Measurements from ENCODE around the gene IRGC.

IRGC gene

DNA sequence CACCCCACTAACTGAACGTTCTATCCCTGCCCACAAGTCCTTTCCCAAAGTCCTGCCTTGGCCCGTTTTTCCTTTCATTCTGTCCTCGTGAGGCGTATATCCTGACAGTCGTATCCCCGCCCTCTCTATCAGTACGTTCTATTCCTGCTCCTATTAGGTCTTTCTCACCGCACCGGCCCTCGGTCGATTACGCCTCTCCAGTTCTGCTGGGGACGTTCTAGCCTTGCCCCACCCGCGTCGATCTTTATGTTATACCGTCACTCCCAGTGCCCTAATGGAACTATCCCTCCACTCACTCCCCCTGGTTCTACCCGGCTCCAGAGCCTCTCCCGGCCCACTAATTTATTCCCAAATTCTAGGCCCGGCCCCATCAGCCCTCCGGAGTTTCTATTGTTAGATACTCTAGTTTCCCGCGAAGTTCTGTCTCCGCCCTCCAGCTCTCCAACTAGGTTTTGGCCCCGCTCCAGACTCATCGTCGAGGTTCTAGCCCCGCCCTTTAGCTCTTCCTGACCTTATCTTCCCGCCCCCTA, 47.9 kb upstream of the IRGC start (continued):
- no peak for TF ChIP-seq ZNF274 (IDR thresholded peaks at IDR 0.05; ENCODE audit: low read length)
- 0 out of 2 replicates have a peak, but pooled peaks have one; percentile 33 for TF ChIP-seq ZNF274 (tag by site-specific recombination; IDR thresholded peaks at IDR 0.05; ENCODE audit: borderline replicate concordance)
- TF ChIP-seq RBAK (tag by site-specific recombination; IDR thresholded peaks at IDR 0.05): peak; percentile 82
- TF ChIP-seq, protein P1, sequence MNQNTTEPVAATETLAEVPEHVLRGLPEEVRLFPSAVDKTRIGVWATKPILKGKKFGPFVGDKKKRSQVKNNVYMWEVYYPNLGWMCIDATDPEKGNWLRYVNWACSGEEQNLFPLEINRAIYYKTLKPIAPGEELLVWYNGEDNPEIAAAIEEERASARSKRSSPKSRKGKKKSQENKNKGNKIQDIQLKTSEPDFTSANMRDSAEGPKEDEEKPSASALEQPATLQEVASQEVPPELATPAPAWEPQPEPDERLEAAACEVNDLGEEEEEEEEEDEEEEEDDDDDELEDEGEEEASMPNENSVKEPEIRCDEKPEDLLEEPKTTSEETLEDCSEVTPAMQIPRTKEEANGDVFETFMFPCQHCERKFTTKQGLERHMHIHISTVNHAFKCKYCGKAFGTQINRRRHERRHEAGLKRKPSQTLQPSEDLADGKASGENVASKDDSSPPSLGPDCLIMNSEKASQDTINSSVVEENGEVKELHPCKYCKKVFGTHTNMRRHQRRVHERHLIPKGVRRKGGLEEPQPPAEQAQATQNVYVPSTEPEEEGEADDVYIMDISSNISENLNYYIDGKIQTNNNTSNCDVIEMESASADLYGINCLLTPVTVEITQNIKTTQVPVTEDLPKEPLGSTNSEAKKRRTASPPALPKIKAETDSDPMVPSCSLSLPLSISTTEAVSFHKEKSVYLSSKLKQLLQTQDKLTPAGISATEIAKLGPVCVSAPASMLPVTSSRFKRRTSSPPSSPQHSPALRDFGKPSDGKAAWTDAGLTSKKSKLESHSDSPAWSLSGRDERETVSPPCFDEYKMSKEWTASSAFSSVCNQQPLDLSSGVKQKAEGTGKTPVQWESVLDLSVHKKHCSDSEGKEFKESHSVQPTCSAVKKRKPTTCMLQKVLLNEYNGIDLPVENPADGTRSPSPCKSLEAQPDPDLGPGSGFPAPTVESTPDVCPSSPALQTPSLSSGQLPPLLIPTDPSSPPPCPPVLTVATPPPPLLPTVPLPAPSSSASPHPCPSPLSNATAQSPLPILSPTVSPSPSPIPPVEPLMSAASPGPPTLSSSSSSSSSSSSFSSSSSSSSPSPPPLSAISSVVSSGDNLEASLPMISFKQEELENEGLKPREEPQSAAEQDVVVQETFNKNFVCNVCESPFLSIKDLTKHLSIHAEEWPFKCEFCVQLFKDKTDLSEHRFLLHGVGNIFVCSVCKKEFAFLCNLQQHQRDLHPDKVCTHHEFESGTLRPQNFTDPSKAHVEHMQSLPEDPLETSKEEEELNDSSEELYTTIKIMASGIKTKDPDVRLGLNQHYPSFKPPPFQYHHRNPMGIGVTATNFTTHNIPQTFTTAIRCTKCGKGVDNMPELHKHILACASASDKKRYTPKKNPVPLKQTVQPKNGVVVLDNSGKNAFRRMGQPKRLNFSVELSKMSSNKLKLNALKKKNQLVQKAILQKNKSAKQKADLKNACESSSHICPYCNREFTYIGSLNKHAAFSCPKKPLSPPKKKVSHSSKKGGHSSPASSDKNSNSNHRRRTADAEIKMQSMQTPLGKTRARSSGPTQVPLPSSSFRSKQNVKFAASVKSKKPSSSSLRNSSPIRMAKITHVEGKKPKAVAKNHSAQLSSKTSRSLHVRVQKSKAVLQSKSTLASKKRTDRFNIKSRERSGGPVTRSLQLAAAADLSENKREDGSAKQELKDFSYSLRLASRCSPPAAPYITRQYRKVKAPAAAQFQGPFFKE (tag by site-specific recombination; IDR thresholded peaks at IDR 0.05; ENCODE audit: borderline replicate concordance): no peak
- TF ChIP-seq ZNF239 (tag by site-specific recombination; IDR thresholded peaks at IDR 0.05): no peak
- peak; percentile 56; the same call in 1 of the 2 replicates for TF ChIP-seq ZBTB20 (tag by site-specific recombination; IDR thresholded peaks at IDR 0.05)
- 0 out of 2 replicates have a peak, but pooled peaks have one; percentile 8 for TF ChIP-seq YY2 (tag by site-specific recombination; IDR thresholded peaks at IDR 0.05)
- TF ChIP-seq, protein P2, sequence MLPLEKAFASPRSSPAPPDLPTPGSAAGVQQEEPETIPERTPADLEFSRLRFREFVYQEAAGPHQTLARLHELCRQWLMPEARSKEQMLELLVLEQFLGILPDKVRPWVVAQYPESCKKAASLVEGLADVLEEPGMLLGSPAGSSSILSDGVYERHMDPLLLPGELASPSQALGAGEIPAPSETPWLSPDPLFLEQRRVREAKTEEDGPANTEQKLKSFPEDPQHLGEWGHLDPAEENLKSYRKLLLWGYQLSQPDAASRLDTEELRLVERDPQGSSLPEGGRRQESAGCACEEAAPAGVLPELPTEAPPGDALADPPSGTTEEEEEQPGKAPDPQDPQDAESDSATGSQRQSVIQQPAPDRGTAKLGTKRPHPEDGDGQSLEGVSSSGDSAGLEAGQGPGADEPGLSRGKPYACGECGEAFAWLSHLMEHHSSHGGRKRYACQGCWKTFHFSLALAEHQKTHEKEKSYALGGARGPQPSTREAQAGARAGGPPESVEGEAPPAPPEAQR (tag by site-specific recombination; IDR thresholded peaks at IDR 0.05): no peak
- 0 out of 2 replicates have a peak, but pooled peaks have one; percentile 51 for TF ChIP-seq ZNF140 (tag by site-specific recombination; IDR thresholded peaks at IDR 0.05)
- peak; percentile 73 for TF ChIP-seq IKZF3 (tag by site-specific recombination; IDR thresholded peaks at IDR 0.05)
- TF ChIP-seq ZNF777 (tag by site-specific recombination; IDR thresholded peaks at IDR 0.05; ENCODE audit: borderline replicate concordance): peak; percentile 43; the same call in 1 of the 2 replicates
- TF ChIP-seq ZBTB48 (tag by site-specific recombination; IDR thresholded peaks at IDR 0.05): peak; percentile 41
- TF ChIP-seq, protein P3, sequence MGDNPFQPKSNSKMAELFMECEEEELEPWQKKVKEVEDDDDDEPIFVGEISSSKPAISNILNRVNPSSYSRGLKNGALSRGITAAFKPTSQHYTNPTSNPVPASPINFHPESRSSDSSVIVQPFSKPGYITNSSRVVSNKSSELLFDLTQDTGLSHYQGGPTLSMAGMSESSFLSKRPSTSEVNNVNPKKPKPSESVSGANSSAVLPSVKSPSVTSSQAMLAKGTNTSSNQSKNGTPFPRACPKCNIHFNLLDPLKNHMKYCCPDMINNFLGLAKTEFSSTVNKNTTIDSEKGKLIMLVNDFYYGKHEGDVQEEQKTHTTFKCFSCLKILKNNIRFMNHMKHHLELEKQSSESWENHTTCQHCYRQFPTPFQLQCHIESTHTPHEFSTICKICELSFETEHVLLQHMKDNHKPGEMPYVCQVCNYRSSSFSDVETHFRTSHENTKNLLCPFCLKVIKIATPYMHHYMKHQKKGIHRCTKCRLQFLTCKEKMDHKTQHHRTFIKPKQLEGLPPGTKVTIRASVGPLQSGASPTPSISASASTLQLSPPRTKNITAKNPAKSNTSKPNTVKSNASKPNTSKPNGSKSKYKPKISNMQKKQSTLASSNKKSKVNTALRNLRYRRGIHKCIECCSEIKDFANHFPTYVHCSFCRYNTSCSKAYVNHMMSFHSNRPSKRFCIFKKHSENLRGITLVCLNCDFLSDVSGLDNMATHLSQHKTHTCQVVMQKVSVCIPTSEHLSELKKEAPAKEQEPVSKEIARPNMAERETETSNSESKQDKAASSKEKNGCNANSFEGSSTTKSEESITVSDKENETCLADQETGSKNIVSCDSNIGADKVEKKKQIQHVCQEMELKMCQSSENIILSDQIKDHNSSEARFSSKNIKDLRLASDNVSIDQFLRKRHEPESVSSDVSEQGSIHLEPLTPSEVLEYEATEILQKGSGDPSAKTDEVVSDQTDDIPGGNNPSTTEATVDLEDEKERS (tag by site-specific recombination; IDR thresholded peaks at IDR 0.05): no peak
- 0 out of 2 replicates have a peak, but pooled peaks have one; percentile 16 for TF ChIP-seq ZNF211 (tag by site-specific recombination; IDR thresholded peaks at IDR 0.05; ENCODE audit: low read depth)
- TF ChIP-seq, protein P4, sequence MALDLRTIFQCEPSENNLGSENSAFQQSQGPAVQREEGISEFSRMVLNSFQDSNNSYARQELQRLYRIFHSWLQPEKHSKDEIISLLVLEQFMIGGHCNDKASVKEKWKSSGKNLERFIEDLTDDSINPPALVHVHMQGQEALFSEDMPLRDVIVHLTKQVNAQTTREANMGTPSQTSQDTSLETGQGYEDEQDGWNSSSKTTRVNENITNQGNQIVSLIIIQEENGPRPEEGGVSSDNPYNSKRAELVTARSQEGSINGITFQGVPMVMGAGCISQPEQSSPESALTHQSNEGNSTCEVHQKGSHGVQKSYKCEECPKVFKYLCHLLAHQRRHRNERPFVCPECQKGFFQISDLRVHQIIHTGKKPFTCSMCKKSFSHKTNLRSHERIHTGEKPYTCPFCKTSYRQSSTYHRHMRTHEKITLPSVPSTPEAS (tag by site-specific recombination; IDR thresholded peaks at IDR 0.05): 0 out of 2 replicates have a peak, but pooled peaks have one; percentile 4
- no peak for TF ChIP-seq ZBTB1 (tag by site-specific recombination; IDR thresholded peaks at IDR 0.05)
- TF ChIP-seq, protein P5, sequence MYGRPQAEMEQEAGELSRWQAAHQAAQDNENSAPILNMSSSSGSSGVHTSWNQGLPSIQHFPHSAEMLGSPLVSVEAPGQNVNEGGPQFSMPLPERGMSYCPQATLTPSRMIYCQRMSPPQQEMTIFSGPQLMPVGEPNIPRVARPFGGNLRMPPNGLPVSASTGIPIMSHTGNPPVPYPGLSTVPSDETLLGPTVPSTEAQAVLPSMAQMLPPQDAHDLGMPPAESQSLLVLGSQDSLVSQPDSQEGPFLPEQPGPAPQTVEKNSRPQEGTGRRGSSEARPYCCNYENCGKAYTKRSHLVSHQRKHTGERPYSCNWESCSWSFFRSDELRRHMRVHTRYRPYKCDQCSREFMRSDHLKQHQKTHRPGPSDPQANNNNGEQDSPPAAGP (tag by site-specific recombination; IDR thresholded peaks at IDR 0.05): peak; percentile 68
- TF ChIP-seq ZNF19 (tag by site-specific recombination; IDR thresholded peaks at IDR 0.05; ENCODE audit: low read depth): no peak
- 0 out of 2 replicates have a peak, but pooled peaks have one; percentile 8 for TF ChIP-seq ZNF548 (tag by site-specific recombination; IDR thresholded peaks at IDR 0.05)
- TF ChIP-seq ZNF600 (tag by site-specific recombination; IDR thresholded peaks at IDR 0.05): peak; percentile 88
- 0 out of 2 replicates have a peak, but pooled peaks have one; percentile 54 for TF ChIP-seq ZEB2 (tag by site-specific recombination; IDR thresholded peaks at IDR 0.05)
- TF ChIP-seq, protein P6, sequence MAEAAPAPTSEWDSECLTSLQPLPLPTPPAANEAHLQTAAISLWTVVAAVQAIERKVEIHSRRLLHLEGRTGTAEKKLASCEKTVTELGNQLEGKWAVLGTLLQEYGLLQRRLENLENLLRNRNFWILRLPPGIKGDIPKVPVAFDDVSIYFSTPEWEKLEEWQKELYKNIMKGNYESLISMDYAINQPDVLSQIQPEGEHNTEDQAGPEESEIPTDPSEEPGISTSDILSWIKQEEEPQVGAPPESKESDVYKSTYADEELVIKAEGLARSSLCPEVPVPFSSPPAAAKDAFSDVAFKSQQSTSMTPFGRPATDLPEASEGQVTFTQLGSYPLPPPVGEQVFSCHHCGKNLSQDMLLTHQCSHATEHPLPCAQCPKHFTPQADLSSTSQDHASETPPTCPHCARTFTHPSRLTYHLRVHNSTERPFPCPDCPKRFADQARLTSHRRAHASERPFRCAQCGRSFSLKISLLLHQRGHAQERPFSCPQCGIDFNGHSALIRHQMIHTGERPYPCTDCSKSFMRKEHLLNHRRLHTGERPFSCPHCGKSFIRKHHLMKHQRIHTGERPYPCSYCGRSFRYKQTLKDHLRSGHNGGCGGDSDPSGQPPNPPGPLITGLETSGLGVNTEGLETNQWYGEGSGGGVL (tag by site-specific recombination; IDR thresholded peaks at IDR 0.05): peak; percentile 91
- no peak for TF ChIP-seq ZNF561 (tag by site-specific recombination; IDR thresholded peaks at IDR 0.05; ENCODE audit: borderline replicate concordance)
- peak; percentile 14; the same call in 1 of the 2 replicates for TF ChIP-seq ZNF843 (tag by site-specific recombination; IDR thresholded peaks at IDR 0.05)
- TF ChIP-seq GLIS2 (tag by site-specific recombination; IDR thresholded peaks at IDR 0.05): peak; percentile 67
